ENCODE measurements around the gene RHBDF1.
"Not testable (repeated sequence)": the region's sequence is repeated elsewhere in the genome, so short reads cannot be mapped to it uniquely, and the experiment has no call there.

Gene RHBDF1

GRCh38 chr16:35678-36305, 36.6 kb downstream of the RHBDF1 start:
- DNase-seq, result no peak

- no peak for DNase-seq
Observed at GRCh38 chr16:35011-35677, 37.3 kb downstream of the RHBDF1 start.

- DNase-seq, result no peak
Observed at GRCh38 chr16:34648-34987, 37.8 kb downstream of the RHBDF1 start.

- no peak for DNase-seq
Observed at GRCh38 chr16:33877-34647, 38.4 kb downstream of the RHBDF1 start.

GRCh38 chr16:33154-33876, 39.1 kb downstream of the RHBDF1 start:
- not testable (repeated sequence) for DNase-seq

- not testable (repeated sequence) for DNase-seq
Observed at GRCh38 chr16:30627-31026, 41.8 kb downstream of the RHBDF1 start.

GRCh38 chr16:25926-26348, 46.5 kb downstream of the RHBDF1 start:
- not testable (repeated sequence) for DNase-seq

- not testable (repeated sequence) for DNase-seq
Observed at GRCh38 chr16:24151-24550, 48.3 kb downstream of the RHBDF1 start.

GRCh38 chr16:20886-21285, 51.5 kb downstream of the RHBDF1 start:
- not testable (repeated sequence) for DNase-seq

GRCh38 chr16:17062-17765, 55.2 kb downstream of the RHBDF1 start:
- DNase-seq, result not testable (repeated sequence)

GRCh38 chr16:10772-11171, 61.7 kb downstream of the RHBDF1 start:
- peak; percentile 92 for DNase-seq

GRCh38 chr16:9903-10665, 62.3 kb downstream of the RHBDF1 start:
- DNase-seq, result no peak
